HFF-Myc (cell line): Measurements from ENCODE around the gene CPT1A.

ENCODE experiments used
- DNase-seq: peaks from one replicate; pipeline ENCODE4 v3.0.0-alpha.2; 2011; ENCODE audit warnings: low read depth; ENCODE audit errors: extremely low read depth
- H3K4me3 ChIP-seq: replicated peaks from 2 replicates; pipeline ENCODE4 v1.5.1; 2011; ENCODE audit warnings: low read depth, mild to moderate bottlenecking, control low read depth, low read length
- CTCF ChIP-seq: IDR thresholded peaks from 2 replicates; pipeline ENCODE4 v1.5.1; 2012; ENCODE audit warnings: mild to moderate bottlenecking, low read depth, low read length, control low read depth; ENCODE audit errors: missing control alignments

The CPT1A gene

GRCh38 chr11:68804786-68805185, 36.9 kb downstream of the CPT1A start:
- H3K4me3 ChIP-seq, result no peak overlapping the region
- no peak for DNase-seq
- TF ChIP-seq CTCF, result no peak

GRCh38 chr11:68803766-68804165, 38.0 kb downstream of the CPT1A start:
- TF ChIP-seq CTCF, result no peak
- no peak overlapping the region for H3K4me3 ChIP-seq
- DNase-seq, result no peak

DNA sequence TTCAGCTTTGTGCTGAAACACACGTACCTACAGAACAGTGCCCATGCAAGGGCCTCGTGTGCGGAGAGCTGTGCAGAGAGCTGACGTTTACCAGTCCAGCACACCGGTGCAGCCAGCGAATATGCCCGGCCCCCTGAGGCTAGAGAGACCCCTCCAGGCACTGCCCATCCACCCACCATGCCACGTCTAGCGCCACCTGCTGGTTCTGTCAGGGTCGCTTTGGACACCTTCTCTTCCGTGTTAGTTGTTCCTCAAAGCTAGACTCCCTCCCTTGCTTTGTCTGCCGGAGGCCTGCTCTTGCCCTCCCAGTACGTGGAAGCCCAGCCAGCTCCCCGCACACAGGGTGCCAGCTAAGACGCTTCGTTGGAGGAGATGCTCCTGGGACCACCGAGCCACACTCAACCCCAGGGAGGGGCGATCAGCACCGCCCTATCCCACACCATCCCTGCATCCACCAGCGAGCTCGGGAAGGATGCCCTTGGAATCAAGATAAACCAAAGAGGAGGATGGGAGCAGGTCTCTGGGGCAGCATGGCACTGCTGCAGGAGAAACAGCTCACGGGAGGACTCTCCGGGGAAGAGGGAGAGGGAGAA, 43.4 kb downstream of the CPT1A start:
- DNase-seq, result no peak
- H3K4me3 ChIP-seq, result no peak overlapping the region
- TF ChIP-seq CTCF, result peak; percentile 82

- H3K4me3 ChIP-seq, result no peak overlapping the region
- no peak for TF ChIP-seq CTCF
- no peak for DNase-seq
Measured at GRCh38 chr11:68796801-68797200, 44.9 kb downstream of the CPT1A start.

GRCh38 chr11:68792400-68792966, 49.2 kb downstream of the CPT1A start:
- H3K4me3 ChIP-seq, result no peak overlapping the region
- DNase-seq, result no peak
- TF ChIP-seq CTCF, result no peak

- H3K4me3 ChIP-seq, result no peak overlapping the region
Measured at GRCh38 chr11:68784653-68785052, 57.1 kb downstream of the CPT1A start.

More at GRCh38 chr11:68784653-68785052, 57.1 kb downstream of the CPT1A start:
- DNase-seq, result no peak
- no peak for TF ChIP-seq CTCF
